SKM-1 treated with dmso at 0.1 percent for 144 hours (cell line): ENCODE results near the gene APBB2.
"Not testable (repeated sequence)": the region's sequence is repeated elsewhere in the genome, so short reads cannot be mapped to it uniquely, and the experiment has no call there.

Source experiments
- DNase-seq: peaks from one replicate; lab custom pipeline; 2025; ENCODE audit not compliant: unreplicated experiment; lab: John Stamatoyannopoulos, UW

APBB2 gene

DNA sequence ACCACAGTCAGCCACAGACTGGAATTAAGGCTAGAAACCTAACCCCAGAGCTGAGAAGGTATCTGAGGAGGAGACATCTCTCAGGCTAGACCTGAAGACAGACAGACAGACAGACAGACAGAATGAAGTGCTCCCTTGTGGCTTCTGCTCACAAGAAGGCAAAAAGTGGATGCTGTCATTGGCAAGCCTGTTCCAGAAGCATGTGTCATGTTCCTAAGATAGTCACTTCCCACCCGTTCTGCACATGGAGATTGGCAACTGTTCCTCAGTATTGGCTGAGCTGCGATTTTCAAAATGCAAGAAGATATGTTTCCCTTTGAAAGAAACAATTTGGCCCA lies 298.2 kb downstream of the APBB2 start:
- no peak for DNase-seq

DNA sequence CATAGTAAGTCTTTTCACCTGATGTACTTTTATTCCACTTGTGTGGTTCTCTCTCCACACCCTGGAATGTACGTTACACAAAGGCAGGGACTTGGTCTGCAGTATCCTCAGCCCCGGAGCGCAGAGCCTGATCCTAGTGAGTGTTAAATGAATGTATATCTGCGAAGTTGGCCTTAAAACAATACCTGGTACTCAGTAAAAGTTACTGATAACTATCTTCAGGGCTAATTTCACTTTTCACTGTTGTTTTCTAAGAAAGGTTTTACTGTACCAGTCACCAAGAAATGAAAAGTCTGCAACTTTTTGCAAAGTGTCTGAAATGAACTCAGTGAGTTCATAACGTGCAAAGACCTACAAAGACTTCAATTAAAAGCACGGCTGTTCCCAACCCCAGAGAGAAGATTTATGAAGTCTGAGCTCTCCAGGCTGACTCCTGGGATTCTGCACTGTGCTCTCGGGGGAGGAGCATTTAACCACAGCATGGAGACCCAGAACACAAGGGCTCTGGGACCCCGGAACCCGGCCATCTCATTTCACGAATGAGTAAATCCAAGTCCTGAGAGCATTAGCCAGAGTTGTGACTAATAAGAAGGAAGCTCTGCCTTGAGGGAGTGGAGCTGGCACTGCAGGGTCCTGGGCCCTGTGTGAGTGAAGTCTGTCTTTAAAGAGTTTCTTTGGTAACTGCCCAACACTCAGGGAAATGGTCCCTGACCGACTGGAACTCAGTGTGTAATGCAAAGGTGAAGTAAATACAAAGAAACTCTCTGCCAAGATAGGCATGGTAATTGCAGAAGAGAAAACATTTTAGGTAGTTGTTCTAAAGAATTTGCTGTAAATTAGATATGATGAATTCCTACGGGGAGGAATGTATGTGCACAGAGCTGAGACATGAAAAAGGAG lies 298.8 kb downstream of the APBB2 start:
- no peak for DNase-seq

DNA sequence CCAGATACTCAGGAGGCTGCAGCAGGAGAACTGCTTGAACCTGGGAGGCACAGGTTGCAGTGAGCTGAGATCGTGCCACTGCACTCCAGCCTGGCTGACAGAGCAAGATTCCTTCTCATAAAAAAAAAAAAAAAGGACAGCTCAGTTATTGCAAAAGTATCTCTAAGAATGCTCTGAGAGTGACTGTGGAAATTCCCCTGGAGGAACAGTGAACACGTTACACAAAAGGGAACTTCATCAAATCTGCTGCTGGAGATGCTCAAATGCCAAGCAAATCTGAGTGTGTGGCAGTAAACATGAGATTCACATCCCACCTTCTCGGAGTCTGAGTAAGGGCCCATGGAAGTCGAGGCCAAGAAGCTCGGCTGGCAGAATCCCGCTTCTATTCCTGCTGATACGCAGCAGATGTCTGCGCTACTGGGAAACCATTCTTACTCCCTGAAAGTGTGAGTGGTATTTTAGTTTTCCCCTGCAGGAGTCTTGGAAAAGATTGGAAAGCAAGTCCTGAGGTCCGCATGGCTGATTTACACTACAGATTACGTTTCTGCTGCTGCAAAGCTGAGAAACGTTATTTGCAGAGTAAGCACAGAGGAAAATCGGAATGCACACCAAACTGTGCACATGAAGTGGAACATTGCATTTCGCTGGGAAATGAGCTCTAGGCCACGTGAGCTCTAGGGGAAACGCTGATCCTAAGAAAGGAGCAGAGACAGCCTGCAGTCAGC lies 301.7 kb downstream of the APBB2 start:
- no peak for DNase-seq

DNA sequence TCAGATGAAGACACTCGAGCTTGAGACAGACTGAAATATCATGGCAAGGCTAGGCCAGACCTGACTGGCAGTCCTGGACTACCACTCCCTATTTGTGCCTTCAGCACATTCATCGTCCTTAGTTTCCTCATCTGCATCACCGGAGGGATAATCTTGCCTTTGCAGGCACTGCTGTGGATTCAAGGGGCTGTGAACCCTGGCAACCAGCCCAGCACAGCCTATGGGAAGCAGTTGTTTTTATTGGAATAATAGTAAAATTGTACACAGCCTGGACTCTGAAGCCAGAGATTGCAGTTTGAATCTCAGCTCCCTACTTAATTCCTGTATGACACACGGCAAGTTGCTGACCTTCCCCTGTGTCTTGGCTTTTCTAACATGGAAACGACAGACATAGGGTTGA lies 303.6 kb downstream of the APBB2 start:
- DNase-seq: no peak

DNA sequence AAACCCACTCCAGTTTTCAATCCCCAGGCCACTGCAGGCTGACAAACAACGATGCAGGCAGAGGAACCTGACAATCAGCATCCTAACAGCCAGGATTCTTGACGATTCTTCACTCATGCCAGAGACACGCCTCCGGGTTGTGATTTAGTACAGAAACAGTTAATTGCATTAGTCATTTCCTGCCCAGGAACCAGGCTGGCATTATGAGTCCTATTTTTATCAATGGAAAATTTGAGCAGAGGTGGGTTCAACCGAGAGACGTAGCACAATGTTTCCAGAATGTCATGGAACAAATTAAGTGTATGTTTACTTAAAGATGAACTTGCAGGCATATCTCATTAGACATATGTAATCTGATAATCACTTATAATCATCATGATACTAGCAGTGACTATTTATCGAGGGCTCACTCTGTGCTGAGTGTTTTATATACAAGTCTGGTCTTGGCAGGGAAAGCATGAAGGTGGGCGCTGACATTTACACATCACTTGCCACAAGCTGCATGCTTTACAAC lies 304.9 kb downstream of the APBB2 start:
- DNase-seq: no peak

DNA sequence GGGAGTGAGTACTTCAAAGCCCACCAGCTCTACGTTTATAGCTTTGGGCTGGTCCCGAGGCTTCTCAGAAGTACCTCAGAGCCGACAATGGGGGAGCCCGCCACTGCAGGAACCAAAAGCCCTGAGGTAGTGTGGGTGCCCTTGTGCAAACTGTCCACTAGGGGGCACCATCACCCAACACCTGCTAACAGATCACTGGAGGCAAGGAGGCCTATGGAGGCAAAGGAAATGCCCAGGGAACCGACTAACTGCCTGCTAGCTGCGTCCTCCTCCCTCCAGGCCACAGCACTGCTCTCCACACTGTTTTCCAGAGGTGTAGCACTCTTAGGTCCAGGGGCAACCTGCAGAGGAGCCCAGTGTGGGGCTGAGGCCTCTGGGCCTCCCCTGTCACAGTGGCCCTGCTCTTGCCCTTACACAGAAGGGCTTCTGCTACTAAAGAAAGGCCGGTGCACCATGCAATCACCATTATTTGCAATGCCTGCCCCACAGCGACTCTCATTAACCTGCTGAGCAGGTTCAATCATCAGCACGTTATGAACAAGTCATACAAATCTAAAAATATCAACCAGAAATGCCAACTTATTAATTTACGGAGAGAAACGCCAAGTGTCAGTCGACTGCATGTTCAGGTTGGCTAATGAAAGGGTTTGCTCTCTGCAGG lies 305.5 kb downstream of the APBB2 start:
- DNase-seq: peak; percentile 82

DNA sequence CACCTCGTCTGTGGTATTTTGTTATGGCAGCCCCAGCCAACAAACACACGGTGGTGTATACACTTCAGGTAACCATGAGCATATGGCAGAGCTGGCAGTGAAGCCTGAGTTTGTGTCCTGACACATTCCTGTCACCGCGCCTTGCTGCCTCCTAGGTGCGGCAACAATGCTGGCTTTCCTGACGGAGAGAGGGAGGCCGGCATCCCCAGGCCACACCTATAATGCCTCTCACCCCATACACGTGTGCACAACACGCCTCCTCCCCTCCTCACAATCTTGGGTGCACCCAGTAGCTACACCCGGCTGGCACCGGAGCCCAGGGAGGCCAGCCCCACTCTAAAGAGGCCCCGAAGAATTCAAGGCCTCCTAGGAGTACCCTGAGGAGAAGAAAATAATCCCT lies 306.0 kb downstream of the APBB2 start:
- DNase-seq: no peak

DNA sequence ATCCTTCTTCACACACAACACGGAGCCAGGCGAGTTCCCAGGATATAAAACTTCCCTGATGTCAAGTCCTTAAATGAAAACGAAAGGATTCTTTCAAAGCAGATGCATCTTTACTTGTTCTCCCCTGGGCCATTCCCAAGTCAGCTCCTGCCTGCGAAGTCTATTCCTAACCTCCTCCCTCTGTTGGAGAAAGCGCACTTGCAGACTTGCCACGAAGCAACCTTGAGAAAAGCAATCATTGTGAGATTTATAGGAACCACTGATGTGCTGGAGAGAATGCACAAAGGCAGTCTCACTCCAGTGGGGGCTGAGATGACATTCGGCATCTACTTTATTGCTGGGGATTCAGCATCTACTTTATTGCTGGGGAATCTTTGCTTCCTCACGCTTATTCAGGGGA lies 308.9 kb downstream of the APBB2 start:
- no peak for DNase-seq

DNA sequence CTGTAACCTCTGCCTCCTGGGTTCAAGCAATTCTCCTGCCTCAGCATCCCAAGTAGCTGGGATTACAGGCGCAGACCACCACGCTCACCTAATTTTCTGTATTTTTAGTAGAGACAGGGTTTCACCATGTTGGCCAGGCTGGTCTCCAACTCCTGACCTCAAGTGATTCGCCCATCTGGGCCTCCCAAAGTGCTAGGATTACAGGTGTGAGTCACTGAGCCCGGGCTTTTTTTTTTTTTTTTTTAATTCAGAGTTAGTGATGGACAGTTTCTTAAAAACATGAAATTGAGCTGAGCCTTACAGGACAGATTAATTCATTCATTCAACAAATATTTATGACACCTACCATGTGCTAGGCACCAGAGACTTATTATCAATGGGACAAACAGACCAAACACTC lies 313.8 kb downstream of the APBB2 start:
- DNase-seq: not testable (repeated sequence)

DNA sequence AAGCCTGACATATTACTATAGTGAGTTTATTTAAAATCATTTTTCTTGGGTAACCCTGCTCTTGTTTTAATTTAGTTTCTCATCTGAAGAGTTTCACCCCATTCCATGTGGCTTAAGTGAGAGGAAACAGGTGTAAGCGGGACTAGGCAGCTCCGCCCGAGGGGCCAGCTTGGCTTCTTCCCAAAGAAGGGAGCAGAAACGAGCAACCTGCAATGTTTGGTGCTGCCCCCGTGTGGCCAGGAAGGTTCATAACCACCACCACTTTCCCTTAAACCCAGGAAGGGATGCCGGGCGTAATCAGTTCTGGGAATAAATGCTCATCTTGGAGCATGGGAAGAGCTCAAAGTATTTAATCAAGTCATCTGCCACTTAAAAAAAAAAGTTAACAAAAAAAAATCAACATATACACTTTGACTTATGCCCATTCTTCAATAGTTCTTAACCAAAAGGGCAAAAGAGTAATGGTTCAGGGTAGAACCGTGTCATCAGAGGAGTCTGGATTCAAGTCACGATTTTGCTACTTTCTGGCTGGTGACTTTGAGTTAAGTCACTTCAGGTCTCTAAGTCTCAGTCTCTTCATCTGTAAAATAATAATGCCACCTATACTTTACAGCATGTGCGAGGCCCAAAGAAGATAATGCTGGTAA lies 316.7 kb downstream of the APBB2 start:
- DNase-seq: peak; percentile 49

DNA sequence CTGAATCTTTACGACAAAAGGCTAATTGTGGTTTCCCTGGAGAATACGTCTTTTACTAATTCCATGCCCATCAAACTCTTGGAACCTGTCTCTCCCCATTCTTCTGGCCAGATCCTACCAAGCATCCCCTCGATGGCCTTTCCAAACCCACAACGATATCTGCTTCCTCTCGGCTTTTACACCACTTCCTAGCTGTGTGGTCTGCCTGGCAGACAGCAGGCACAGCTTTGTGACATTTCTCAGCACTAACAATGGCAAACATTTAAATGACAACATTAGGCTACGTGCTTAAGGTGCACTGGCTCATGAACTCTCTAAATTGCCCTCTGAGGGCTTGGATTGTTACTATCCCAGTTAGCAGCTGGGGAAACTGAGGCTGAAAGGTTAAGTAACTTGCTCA lies 323.6 kb downstream of the APBB2 start:
- DNase-seq: no peak

DNA sequence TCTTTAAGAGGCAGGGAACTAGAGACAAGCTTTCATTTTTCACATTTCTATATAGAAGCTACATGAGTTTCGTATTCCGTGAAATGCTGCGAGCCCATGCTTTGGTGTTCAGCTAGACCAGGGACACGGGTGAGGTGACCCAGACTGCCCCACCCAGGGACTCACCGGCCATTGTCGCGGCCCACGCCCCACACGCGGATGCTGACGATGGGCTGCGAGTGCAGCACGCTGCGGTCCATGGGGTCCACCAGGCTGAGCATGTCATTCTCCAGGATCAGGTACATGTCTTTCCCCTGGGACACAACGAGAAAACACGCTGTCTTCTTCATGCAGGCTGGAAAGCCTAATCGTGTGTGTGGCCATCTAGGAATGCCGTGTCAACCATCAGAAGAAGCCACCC lies 324.1 kb downstream of the APBB2 start:
- DNase-seq: no peak

DNA sequence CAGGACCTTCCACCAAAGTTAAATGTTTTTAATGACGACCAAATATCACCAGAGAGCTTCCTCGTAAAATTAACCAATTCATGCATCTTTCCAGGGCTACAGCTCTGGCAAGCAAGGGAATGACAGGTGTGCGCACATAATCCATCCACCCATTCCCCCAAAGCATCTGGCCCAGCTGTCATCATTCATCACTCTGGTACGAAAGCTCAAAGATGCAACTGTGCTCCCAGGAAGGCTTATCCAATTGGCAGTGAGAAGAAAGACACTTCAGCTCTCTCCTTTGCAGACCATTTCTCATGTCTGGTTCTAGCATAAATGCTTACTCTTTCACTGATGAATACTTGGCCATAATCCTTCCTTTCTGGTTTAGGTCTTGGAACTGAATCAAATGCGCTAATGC lies 325.4 kb downstream of the APBB2 start:
- DNase-seq: no peak

DNA sequence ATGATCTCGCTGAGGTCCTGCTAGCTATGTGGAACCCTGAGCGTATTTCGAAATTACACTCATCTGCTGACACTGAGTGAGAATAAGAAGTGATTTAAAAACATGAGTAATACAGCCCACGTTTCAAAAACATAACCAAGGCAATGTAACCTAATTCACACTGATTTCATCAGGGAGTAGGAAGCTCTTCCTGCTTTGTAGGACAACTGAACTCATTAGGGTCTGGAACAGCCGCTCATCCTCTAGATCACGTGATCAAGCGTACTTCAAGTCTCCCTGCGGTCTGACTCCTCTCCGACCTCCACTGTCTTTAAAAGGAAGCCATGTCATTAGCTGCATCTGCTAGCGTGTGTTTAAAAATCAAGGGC lies 326.6 kb downstream of the APBB2 start:
- no peak for DNase-seq

DNA sequence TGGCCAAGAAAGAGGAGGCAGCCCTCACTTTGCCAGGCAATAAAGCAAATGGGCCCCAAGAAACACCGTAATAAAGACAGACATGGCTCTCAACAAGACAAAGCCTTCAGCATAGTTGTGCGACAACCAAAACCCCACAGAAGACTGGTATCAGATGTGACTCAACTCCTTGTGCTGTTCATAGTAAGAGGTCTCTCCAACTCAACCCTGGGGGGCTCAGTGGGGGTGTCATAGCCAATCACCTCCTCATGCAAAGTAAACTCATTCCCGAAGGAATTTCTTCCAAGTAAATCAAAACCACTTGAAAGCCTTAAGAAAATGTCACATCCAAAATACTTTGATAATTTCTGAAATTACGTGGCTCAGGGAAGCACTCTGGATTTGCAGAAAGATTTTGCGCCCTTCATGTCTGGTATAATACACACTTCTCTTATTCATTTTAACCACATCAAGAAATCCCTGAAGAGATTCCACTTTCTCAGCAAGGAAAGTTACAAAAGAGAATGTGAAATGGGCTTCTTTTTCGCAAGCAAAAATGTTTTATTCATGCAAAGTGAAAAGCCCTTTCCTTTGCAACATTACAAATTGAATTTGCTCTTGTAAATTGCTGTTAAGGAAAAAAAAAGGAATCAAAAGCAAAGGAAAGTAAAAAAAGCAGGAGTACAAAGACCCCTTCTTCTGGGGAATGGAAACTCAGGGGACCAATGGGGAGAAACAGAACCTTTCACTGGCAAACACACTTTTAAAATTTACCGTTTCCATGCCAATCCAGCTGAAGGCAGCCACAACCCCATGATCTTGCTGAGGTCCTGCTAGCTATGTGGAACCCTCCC lies 327.2 kb downstream of the APBB2 start:
- DNase-seq: no peak

DNA sequence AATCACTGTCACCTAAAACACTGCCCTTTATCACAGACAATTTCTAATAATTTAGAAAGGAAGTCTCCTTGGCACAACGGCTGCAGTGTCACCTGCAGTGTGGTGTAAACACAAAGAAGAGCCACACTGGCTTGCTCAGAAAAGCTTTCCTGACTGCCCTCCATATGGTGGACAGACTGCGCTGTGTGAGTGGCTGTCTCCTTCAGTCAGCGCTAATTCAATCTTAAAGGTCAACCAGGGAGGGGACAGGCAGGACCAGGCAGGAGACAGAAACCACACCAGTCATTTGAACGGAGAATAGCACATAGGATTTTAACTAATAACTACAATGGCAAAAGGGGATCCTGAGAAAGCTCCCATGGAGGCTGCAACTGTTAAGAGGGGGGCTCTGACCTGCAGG lies 332.5 kb downstream of the APBB2 start:
- no peak for DNase-seq

DNA sequence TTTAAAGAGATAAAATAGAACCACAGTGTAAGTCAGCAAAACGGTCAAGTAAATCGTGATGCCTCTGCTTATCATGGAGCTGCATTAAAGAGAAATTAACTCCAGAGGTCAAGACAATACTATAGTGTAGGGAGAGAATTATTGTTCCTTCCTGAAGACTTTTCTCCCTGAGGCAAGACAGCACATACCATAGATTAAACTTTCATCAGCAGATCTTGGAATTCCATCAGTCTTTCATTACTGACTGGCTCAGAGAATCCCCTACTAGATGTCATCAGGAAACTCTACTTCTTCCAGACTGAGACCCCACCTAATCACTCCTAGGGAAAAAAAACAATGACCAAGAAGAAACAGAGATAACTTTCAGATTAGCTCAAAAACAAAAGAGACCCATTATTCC lies 333.2 kb downstream of the APBB2 start:
- no peak for DNase-seq

DNA sequence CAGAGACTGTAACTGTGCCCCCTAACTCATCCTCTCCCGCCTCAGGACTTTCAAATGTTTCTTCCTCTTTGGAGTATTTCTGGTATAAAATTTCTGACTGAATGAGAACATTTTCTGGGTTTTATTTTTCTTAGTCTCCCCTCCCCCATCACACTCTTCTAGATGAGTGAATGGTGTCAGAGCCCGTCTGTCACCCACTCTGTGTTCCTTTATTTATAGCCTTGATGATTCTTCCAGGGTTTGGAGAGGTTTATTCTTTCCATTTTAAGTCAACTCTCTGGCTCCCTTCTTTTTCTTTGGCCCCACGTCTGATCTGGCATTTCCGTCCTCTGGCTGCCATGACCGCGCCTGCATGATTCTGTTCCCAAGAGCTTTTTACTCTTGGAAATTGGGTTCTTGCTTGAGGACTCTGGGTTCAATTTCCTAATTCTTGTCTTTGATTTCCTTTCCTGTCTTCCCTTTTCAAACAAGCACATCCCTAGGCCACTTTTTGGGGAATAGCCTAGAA lies 335.7 kb downstream of the APBB2 start:
- DNase-seq: no peak

DNA sequence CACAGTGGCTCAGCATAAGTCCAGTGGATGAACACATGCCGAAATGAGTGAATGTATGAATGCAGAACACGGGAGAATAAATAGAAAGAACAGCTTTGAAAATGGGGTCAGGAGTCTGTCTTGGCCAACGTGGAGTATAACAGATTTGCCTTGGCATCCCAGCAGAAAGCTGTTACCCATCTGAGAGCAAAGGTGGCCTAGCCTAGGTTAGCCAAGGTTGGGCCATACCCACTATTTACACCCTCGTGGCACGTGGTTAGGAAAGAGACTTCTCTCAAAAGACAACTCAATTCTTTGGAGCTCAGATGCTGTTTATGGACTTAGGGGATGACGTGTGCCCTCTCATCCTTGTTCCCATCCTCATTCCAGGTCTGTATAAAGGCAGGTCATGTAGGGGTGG lies 337.3 kb downstream of the APBB2 start:
- no peak for DNase-seq

DNA sequence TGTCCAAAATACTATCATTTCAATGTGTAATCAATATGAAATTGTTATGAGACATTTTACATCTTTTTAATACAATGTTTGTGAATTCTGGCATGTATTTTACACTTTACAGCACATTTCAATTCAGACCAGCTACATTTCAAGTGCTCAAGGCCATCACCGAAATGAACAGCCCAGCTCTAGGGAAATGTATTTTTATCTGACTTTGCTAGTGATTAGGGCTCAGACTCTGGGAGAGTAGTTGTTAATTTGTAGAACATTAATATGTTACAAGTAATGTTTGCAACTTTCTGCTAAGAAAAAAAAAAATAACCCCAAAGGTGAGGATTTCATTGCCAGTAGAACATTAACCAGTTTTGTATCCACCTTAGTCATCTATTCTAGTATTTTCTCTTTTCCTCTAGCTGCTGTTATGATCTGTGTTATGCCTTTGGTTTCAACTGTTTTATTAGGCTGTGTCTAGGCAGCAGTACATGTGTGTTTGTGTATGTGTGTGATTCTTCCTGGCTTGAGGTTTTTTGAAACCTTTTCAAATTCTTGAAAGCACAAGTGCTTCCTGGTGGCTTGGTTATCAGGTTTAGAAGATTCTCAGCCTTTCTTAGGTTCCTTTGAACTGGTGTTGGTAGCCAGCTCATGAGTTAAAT lies 338.7 kb downstream of the APBB2 start:
- DNase-seq: no peak
